ENCODE results near the gene ZIC5. TPM values are rescaled to one million over a fixed set of nuclear protein-coding genes. Genes with fewer than 3 reads are reported as not detected.

ZIC5 gene
- total and polyA plus RNA-seq, 2 of the 4 experiments (the other 2 are of a cell fraction), result not detected

DNA sequence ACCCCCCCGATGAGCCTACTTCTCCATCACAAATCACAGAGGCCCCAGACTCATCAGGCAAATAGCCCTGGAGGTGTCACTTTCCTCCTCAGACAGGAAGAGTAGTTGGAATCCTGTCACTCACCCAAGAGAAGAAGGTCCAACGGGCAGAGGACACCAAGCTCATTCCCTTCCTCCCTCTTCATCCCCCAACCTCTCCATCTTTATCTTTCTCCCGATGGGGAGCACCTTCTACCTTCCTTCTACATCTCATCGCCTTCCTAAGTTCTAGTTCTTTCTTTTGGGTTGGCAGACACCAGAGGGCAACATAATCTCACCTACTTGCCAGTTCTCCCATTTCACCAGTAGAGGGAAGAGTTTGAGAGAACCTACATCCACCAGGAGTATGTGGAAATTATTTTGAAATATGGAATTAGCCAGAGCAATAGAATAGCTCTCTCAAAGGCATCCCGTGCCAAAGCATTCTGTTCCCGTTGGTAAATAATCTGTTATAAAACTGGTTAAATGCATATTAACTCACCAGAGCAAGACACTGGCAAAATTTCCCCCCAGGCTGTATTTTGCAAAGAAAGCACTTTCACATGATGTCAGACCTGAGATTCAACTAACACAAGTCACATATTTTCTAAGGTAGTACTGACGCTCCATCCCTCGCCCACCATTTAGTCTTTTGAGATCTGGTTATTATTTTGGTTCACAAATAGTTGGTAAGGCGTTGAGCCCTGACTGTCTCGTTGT is 55.0 kb downstream of the ZIC5 start:
- H3K36me3 ChIP-seq (ENCODE audit: control insufficient read depth, insufficient read depth, low read length), result no peaks in the 10 kb centered on the region
- H3K9ac ChIP-seq (ENCODE audit: low read depth, low read length), result no peak overlapping the region
- no peaks in the 10 kb centered on the region for H3K4me1 ChIP-seq (ENCODE audit: control insufficient read depth, insufficient read depth, low read length)
- H2AK9ac ChIP-seq (replicated peaks; ENCODE audit: low read depth, low read length, poor library complexity), result no peak overlapping the region
- H2BK15ac ChIP-seq (ENCODE audit: low read depth, low read length), result no peak overlapping the region
- H3K4me2 ChIP-seq (ENCODE audit: low read depth, low read length), result no peak overlapping the region
- no peak overlapping the region for H2AFZ ChIP-seq (replicated peaks; ENCODE audit: low read length, poor library complexity)
- H3K79me1 ChIP-seq (ENCODE audit: low read depth in 1 of 2, low read length in 2 of 2), result no peaks in the 10 kb centered on the region
- POLR2A ChIA-PET (ENCODE audit: unreplicated experiment), result no interaction called here
- no peak overlapping the region for H2BK120ac ChIP-seq (ENCODE audit: low read depth, low read length)
- H3K27ac ChIP-seq (ENCODE audit: insufficient read depth, low read length), result no peak overlapping the region
- H3K4me3 ChIP-seq (ENCODE audit: insufficient read depth, low read depth, low read length), result no peak overlapping the region
- H3K27me3 ChIP-seq (ENCODE audit: control insufficient read depth, insufficient read depth, low read length), result peaks cover 24% of the 10 kb centered on the region
- dilution Hi-C loops (cut with HindIII; ENCODE audit: low sequenced_read_pairs, unreplicated experiment), result no loop called here
- ATAC-seq (ENCODE audit: low read depth), result peak; percentile 89
- no peak overlapping the region for H2BK5ac ChIP-seq (ENCODE audit: low read depth, low read length, poor library complexity, severe bottlenecking)
- no peak overlapping the region for H3K56ac ChIP-seq (ENCODE audit: extremely low read depth, insufficient read depth, low read length)
- no peak overlapping the region for H2BK20ac ChIP-seq (ENCODE audit: low read depth, low read length)
- H4K5ac ChIP-seq (ENCODE audit: low read depth, low read length), result no peak overlapping the region
- H3K9me3 ChIP-seq (ENCODE audit: control insufficient read depth, insufficient read depth, low read length), result no peaks in the 10 kb centered on the region
- no peak overlapping the region for H3K4ac ChIP-seq (ENCODE audit: low read depth, low read length)
- in situ Hi-C loops (cut with MboI; ENCODE audit: low sequenced_read_pairs), result loop anchor here (5.0 to 10.0 kb wide), 2 partner anchors 321 to 618 kb away; no protein-coding TSS in a partner anchor
- no peaks in the 10 kb centered on the region for H4K20me1 ChIP-seq (ENCODE audit: insufficient read depth, low read length)
- no peaks in the 10 kb centered on the region for H3K9me1 ChIP-seq (ENCODE audit: insufficient read depth, low read length)
- CTCF ChIA-PET, result interaction anchor here (0.6 to 1.4 kb wide), 7 partner anchors 17 to 657 kb away, joined by 3 to 5 read pairs (median 3); no protein-coding TSS in a partner anchor
- intact Hi-C loops (cut with micrococcal nuclease), result loop anchor here (1.0 kb wide), 4 partner anchors 319 to 627 kb away; no protein-coding TSS in a partner anchor
- peak; percentile 71 for DNase-seq
- no peak overlapping the region for H4K91ac ChIP-seq (ENCODE audit: insufficient read depth, low read depth, low read length)
- peak; percentile 97 for TF ChIP-seq SMC3 (IDR thresholded peaks at IDR 0.05; ENCODE audit: low read depth, low read length)
- no peak for TF ChIP-seq BHLHE40 (IDR thresholded peaks at IDR 0.05; ENCODE audit: low read depth, low read length)
- TF ChIP-seq CTCF (conservative IDR thresholded peaks at IDR 0.05; ENCODE audit: low read depth, low read length), result peak; percentile 100
- no peak for TF ChIP-seq ELK1 (IDR thresholded peaks at IDR 0.05; ENCODE audit: borderline replicate concordance, low read depth, low read length)
- TF ChIP-seq CEBPB (IDR thresholded peaks at IDR 0.05; ENCODE audit: low read depth, low read length), result no peak
- TF ChIP-seq RAD21 (IDR thresholded peaks at IDR 0.05; ENCODE audit: low read length), result peak; percentile 79
- no peak overlapping the region for H3K14ac ChIP-seq (replicated peaks; ENCODE audit: low read depth, low read length)
- BruUV-seq (replicated peaks), result no TSS peak
- no peak overlapping the region for H3K18ac ChIP-seq (ENCODE audit: low read depth, low read length)
- H3K23ac ChIP-seq (ENCODE audit: low read depth, low read length), result no peak overlapping the region
- H4K8ac ChIP-seq (ENCODE audit: low read depth in 2 of 2, low read length in 2 of 2), result no peak overlapping the region
- 60% methylated on average over 1 of the region's 10 CpGs; no CpG with 5 or more reads in 1 of the 2 experiments for WGBS, 2 experiments (ENCODE audit: extremely low coverage in 2 of 2, insufficient read length in 1 of 2)
- peak overlapping the region; percentile 26; the same call in 1 of the 2 replicates for H2AK5ac ChIP-seq (ENCODE audit: low read depth, low read length)
